GF-D8 (cell line): ENCODE results near the gene DPY19L2.
"Not testable (repeated sequence)": the region's sequence is repeated elsewhere in the genome, so short reads cannot be mapped to it uniquely, and the experiment has no call there.

Experiments used
- DNase-seq: peaks from one replicate; lab custom pipeline; 2025; lab: John Stamatoyannopoulos, UW

The DPY19L2 gene

GRCh38 chr12:63668028-63668799 lies at the start of gene DPY19L2:
Gene DPY19L2, minus strand, starts transcription at chr12:63668493. Its CDS starts 100 bp downstream, at chr12:63668393.
- no peak for DNase-seq

- DNase-seq, result not testable (repeated sequence)
Observed at GRCh38 chr12:63716891-63717290, 48.6 kb upstream of the DPY19L2 start.

- not testable (repeated sequence) for DNase-seq
Observed at GRCh38 chr12:63715107-63715625, 46.9 kb upstream of the DPY19L2 start.

- not testable (repeated sequence) for DNase-seq
Observed at GRCh38 chr12:63714409-63714808, 46.1 kb upstream of the DPY19L2 start.

- not testable (repeated sequence) for DNase-seq
Observed at GRCh38 chr12:63713681-63714075, 45.4 kb upstream of the DPY19L2 start.

GRCh38 chr12:63712979-63713680 lies 44.8 kb upstream of the DPY19L2 start:
- not testable (repeated sequence) for DNase-seq

- DNase-seq, result not testable (repeated sequence)
Observed at GRCh38 chr12:63712376-63712974, 44.2 kb upstream of the DPY19L2 start.

- DNase-seq, result not testable (repeated sequence)
Observed at GRCh38 chr12:63711339-63711738, 43.0 kb upstream of the DPY19L2 start.

GRCh38 chr12:63706336-63706735 lies 38.0 kb upstream of the DPY19L2 start:
- no peak for DNase-seq

GRCh38 chr12:63699678-63700382 lies 31.5 kb upstream of the DPY19L2 start:
- DNase-seq, result not testable (repeated sequence)

GRCh38 chr12:63699011-63699410 lies 30.7 kb upstream of the DPY19L2 start:
- not testable (repeated sequence) for DNase-seq

GRCh38 chr12:63690837-63691236 lies 22.5 kb upstream of the DPY19L2 start:
- not testable (repeated sequence) for DNase-seq

GRCh38 chr12:63689141-63689540 lies 20.8 kb upstream of the DPY19L2 start:
- DNase-seq, result not testable (repeated sequence)

GRCh38 chr12:63686623-63687022 lies 18.3 kb upstream of the DPY19L2 start:
- DNase-seq, result not testable (repeated sequence)

GRCh38 chr12:63685789-63686188 lies 17.5 kb upstream of the DPY19L2 start:
- DNase-seq, result not testable (repeated sequence)

GRCh38 chr12:63682617-63683016 lies 14.3 kb upstream of the DPY19L2 start:
- DNase-seq, result not testable (repeated sequence)

- not testable (repeated sequence) for DNase-seq
Observed at GRCh38 chr12:63680758-63681157, 12.5 kb upstream of the DPY19L2 start.

GRCh38 chr12:63672550-63672949 lies 4.3 kb upstream of the DPY19L2 start:
- not testable (repeated sequence) for DNase-seq

- DNase-seq, result not testable (repeated sequence)
Observed at GRCh38 chr12:63669936-63670335, 1.6 kb upstream of the DPY19L2 start.

- DNase-seq, result not testable (repeated sequence)
Observed at GRCh38 chr12:63669427-63669826, 1.1 kb upstream of the DPY19L2 start.

GRCh38 chr12:63668800-63669365 lies 590 bp upstream of the DPY19L2 start:
- DNase-seq, result not testable (repeated sequence)
